VCaP (cell line): ENCODE results near the gene PRR5L.

Source experiments
- H3K27ac ChIP-seq: fragments of 450-650 bp; 2 replicates; pipeline ENCODE4 v1.5.1; 2017
- CTCF ChIP-seq: fragments of 450-650 bp; conservative IDR thresholded peaks from 2 replicates; pipeline ENCODE4 v1.5.1; 2017; ENCODE audit warnings: mild to moderate bottlenecking, moderate library complexity

PRR5L gene

GRCh38 chr11:36485298-36486002 is 189.4 kb downstream of the PRR5L start:
- TF ChIP-seq CTCF = no peak
- no peak overlapping the region for H3K27ac ChIP-seq

- no peak overlapping the region for H3K27ac ChIP-seq
- no peak for TF ChIP-seq CTCF
Measured at GRCh38 chr11:36487619-36488018, 191.5 kb downstream of the PRR5L start.

- no peak overlapping the region for H3K27ac ChIP-seq
- no peak for TF ChIP-seq CTCF
Measured at GRCh38 chr11:36488096-36488495, 192.0 kb downstream of the PRR5L start.

- H3K27ac ChIP-seq = no peak overlapping the region
- no peak for TF ChIP-seq CTCF
Measured at GRCh38 chr11:36490026-36490806, 194.1 kb downstream of the PRR5L start.

GRCh38 chr11:36492724-36493304 is 196.7 kb downstream of the PRR5L start:
- TF ChIP-seq CTCF = peak; percentile 88
- no peak overlapping the region for H3K27ac ChIP-seq

GRCh38 chr11:36493332-36493731 is 197.2 kb downstream of the PRR5L start:
- H3K27ac ChIP-seq = no peak overlapping the region
- no peak for TF ChIP-seq CTCF

- TF ChIP-seq CTCF = no peak
- no peak overlapping the region for H3K27ac ChIP-seq
Measured at GRCh38 chr11:36498721-36499120, 202.6 kb downstream of the PRR5L start.
